Natural killer cell treated with Interleukin-12 subunit alpha and Interleukin-12 subunit beta and Interleukin-15 and Interleukin-18, amount 100 ng/mL, for 72 hours (primary cell): Measurements from ENCODE around the gene MACROD2. TPM values are rescaled to one million over a fixed set of nuclear protein-coding genes. Genes with fewer than 3 reads are reported as not detected.
"Not testable (repeated sequence)": the region's sequence is repeated elsewhere in the genome, so short reads cannot be mapped to it uniquely, and the experiment has no call there.

ENCODE experiments used
- ATAC-seq, 2 donors: fragments of 150-1000 bp; cut with Tn5 transposase in 1 of 2; sonication (Bioruptor Pico), chemical (Tn5 transposase) in 1 of 2; 2 replicates each; pipeline ENCODE4 v1.10.0; 2021
- DNase-seq: peaks from one replicate; pipeline ENCODE4 v3.0.0; 2022; ENCODE audit warnings: low spot score
- H3K27ac Mint-ChIP-seq, 2 donors: 1 replicate in 1 of 2; 2 replicates in 1 of 2; pipeline ENCODE4 v1.8.0; 2022; ENCODE audit warnings: mixed read lengths in 2 of 2, mild to moderate bottlenecking in 1 of 2, moderate library complexity in 1 of 2
- H3K27me3 Mint-ChIP-seq, 2 donors: 1 replicate in 1 of 2; 2 replicates in 1 of 2; pipeline ENCODE4 v1.8.0; 2022; ENCODE audit warnings: mixed read lengths in 2 of 2
- H3K36me3 Mint-ChIP-seq: one replicate; pipeline ENCODE4 v1.8.0; 2022; ENCODE audit warnings: mixed read lengths
- H3K4me1 Mint-ChIP-seq, 2 donors: 1 replicate in 1 of 2; 2 replicates in 1 of 2; pipeline ENCODE4 v1.8.0; 2022; ENCODE audit warnings: low read depth in 2 of 2, mixed read lengths in 2 of 2, mild to moderate bottlenecking in 1 of 2
- H3K4me3 Mint-ChIP-seq: one replicate; pipeline ENCODE4 v1.8.0; 2022; ENCODE audit warnings: mixed read lengths
- H3K9me3 Mint-ChIP-seq: 2 replicates; pipeline ENCODE4 v1.8.0; 2022; ENCODE audit warnings: mixed read lengths
- total RNA-seq, 2 donors: library from RNA; stranded (reverse); gene quantifications; one replicate each; pipeline ENCODE4 v1.2.3, GENCODE V29; 2022

The MACROD2 gene
- total RNA-seq, 2 donors from 2014 or later = not detected

DNA sequence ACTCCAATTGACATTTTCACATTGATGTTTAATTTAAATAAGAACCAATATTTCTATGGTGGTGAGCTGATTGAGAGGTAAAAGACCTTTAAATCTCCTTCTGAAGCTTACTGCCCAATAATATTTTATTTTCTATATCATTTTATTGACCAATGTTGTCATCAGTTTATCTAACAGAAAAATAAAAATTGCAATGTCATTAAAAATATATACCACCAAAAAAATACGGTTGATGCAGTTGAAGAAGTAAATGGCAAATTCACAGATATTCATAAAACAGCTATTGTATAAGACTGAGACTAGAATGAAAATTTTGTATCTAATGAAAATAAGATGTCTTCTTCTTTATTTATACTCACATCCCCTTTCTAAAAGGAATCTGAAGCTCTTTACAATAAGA, 1375.1 kb downstream of the MACROD2 start:
- no peak for ATAC-seq
- Mint-ChIP-seq H3K4me3 (no peak overlapping the region), H3K4me1 (no peaks in the 10 kb centered on the region), H3K9me3 (peaks cover 4% of the 10 kb centered on the region), H3K36me3 (no peaks in the 10 kb centered on the region), H3K27ac (no peak overlapping the region), H3K27me3 (no peaks in the 10 kb centered on the region)
- no peak for DNase-seq

DNA sequence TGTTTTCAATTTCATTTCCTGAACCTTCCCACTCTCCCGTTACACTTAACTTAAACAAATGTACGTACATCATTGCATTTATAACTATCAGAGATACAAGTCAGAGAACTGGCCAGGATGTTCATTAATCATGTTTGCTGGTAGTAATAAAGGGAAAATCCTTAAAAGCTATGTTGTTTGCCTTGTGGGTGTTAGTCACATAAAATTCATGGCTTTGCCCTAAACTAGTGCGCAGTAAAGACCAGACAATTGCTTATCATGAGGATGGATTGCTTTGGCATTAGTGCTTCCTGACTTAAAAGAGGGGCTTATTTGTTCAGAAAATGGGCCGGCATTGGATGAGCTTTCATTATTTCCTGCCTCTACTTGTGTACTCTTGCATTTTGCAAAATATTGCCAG, 1379.4 kb downstream of the MACROD2 start:
- Mint-ChIP-seq H3K36me3 (no peaks in the 10 kb centered on the region), H3K27ac (no peak overlapping the region), H3K27me3 (no peaks in the 10 kb centered on the region), H3K4me3 (no peak overlapping the region), H3K4me1 (no peaks in the 10 kb centered on the region), H3K9me3 (peaks cover 14% of the 10 kb centered on the region)
- DNase-seq (no peak), ATAC-seq (no peak)

DNA sequence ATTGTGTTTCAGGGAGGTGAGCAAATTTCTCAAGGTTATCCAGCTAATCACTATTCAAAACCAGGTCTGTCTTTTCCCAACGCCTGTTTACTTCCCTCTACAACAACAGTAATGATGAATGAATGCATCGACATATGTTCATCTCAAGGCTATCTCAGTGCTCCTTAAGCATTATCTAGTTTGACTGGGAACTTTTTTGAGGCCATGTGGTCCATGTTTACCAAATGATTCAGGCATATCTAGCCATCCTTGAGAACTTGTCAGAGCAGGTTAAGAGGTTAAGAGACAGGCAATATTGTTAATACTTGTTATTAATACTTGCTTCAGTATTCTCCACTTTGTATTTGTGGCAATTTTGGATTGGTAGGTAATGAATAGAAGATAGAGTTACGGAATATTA, 1380.5 kb downstream of the MACROD2 start:
- ATAC-seq (no peak), DNase-seq (no peak)
- H3K4me1 Mint-ChIP-seq = no peaks in the 10 kb centered on the region
- H3K27ac Mint-ChIP-seq = no peak overlapping the region
- no peaks in the 10 kb centered on the region for H3K27me3 Mint-ChIP-seq
- H3K36me3 Mint-ChIP-seq = no peaks in the 10 kb centered on the region
- H3K9me3 Mint-ChIP-seq = peaks cover 19% of the 10 kb centered on the region
- H3K4me3 Mint-ChIP-seq = no peak overlapping the region

DNA sequence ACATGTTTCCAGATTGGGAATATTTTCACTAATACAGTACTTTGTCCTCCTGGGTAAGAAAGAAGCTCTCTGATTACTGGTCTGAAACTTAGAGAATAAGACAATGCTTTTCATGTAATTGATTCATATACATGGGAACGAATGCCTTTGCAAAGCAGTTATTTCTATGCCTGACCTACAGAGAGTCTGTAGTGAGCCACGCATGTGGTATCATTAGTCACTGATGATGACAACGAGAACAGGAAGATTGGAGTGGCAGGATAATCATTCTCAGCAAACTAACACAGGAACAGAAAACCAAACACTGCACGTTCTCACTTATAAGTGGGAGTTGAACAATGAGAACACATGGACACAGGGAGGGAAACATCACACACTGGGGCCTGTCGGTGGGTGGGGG, 1382.3 kb downstream of the MACROD2 start:
- H3K27me3 Mint-ChIP-seq, ATAC-seq, H3K4me3 Mint-ChIP-seq, DNase-seq, H3K27ac Mint-ChIP-seq, H3K36me3 Mint-ChIP-seq, H3K4me1 Mint-ChIP-seq: not testable (repeated sequence)
- peaks cover 19% of the 10 kb centered on the region for H3K9me3 Mint-ChIP-seq

DNA sequence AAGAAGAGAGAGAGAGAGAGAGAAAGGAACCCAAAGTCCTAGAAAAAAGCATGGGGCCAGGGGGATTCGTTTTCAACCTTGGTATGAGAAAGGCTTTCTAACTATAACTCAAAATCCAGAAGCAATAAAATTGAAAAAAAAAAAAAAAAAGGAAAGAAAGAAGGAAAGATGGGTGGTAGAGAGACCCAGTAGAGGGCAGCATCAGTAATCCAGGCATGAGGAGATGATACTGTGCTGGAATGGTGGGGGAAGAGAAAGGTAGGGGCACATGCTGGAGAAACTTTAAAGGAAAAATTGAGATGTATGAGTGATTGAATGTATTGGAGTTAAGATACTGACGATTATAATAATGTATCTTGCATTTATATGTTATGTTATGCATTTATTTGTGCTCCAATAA, 1382.8 kb downstream of the MACROD2 start:
- Mint-ChIP-seq H3K27ac (no peak overlapping the region), H3K9me3 (peaks cover 19% of the 10 kb centered on the region), H3K4me1 (no peaks in the 10 kb centered on the region), H3K4me3 (no peak overlapping the region), H3K36me3 (no peaks in the 10 kb centered on the region), H3K27me3 (no peaks in the 10 kb centered on the region)
- ATAC-seq (no peak), DNase-seq (no peak)

DNA sequence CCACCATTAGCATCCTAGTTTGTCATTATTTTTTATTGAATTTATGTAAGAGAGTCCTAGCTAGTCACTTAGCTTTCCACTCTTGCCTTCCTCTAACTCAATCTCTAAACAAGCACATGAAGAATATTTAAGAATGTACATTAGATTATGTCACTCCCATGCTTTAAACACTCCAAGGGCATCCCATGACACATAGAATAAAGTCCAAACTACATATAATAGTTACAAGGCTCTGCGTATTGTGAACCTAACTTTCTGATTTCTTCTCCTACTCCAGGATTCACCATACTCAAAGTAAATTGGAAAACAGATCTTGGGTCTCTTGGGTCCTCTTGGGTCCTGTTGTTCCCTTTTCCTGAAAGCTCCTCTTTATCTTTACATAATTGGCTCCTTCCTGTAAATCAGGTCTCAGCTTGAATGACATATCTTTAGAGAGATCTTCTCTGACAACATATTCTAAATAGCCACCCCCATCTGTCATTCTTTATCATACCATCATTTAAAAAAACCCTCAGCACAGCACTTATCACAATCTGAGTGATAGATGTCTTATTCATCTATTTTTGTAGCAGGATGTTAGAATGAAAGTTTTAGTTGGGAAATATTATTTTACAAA, 1384.5 kb downstream of the MACROD2 start:
- H3K4me1 Mint-ChIP-seq = no peaks in the 10 kb centered on the region
- peaks cover 15% of the 10 kb centered on the region for H3K9me3 Mint-ChIP-seq
- ATAC-seq (no peak), DNase-seq (no peak)
- no peak overlapping the region for H3K27ac Mint-ChIP-seq
- no peaks in the 10 kb centered on the region for H3K36me3 Mint-ChIP-seq
- H3K4me3 Mint-ChIP-seq = no peak overlapping the region
- no peaks in the 10 kb centered on the region for H3K27me3 Mint-ChIP-seq

DNA sequence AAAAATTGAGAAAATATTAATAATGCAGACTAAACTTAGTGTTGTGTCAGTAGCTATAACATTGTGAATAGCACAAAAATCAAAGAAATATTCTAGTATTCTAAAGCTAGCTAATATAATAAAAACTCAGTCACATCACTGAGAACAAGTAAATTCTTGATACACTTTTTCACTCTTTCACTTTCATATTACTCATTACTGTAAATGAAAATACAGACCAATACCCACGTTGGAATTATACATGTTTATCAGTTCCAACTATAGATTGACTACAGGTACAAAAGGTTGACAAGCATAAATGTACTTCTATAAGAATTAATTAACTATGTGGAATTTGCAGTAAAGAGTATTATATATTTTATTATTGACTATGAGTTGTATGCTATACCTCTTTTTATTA, 1385.5 kb downstream of the MACROD2 start:
- ATAC-seq = no peak
- H3K9me3 Mint-ChIP-seq = peaks cover 17% of the 10 kb centered on the region

DNA sequence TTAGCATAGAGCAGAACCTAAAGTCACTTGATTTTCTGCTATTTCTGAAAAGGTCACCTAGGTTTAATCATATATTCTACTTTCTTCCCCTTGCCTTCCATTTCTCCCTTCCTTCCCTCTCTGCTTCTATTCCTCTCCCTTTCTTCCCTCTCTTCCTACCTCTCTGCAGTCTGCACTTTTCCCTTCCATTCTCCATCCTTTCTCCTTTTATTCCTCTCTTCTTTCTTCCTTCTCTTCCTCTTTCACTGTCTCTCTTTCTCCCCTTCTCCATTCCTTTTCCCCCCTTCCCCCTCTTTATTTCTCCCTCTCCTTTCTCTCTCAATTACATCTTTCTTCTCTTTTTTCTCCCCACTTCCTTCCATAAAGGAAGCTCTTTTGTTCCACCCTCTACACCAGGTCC, 1391.9 kb downstream of the MACROD2 start:
- DNase-seq (no peak), ATAC-seq (no peak)
- H3K36me3 Mint-ChIP-seq = no peaks in the 10 kb centered on the region
- H3K4me3 Mint-ChIP-seq = no peak overlapping the region
- no peaks in the 10 kb centered on the region for H3K27me3 Mint-ChIP-seq
- H3K27ac Mint-ChIP-seq = no peak overlapping the region
- peaks cover 19% of the 10 kb centered on the region for H3K9me3 Mint-ChIP-seq
- no peaks in the 10 kb centered on the region for H3K4me1 Mint-ChIP-seq

More for the DNA sequence above, 1385.5 kb downstream of the MACROD2 start:
- Mint-ChIP-seq H3K36me3 (no peaks in the 10 kb centered on the region), H3K27ac (no peak overlapping the region), H3K4me3 (no peak overlapping the region), H3K27me3 (no peaks in the 10 kb centered on the region), H3K4me1 (no peaks in the 10 kb centered on the region)
- no peak for DNase-seq

DNA sequence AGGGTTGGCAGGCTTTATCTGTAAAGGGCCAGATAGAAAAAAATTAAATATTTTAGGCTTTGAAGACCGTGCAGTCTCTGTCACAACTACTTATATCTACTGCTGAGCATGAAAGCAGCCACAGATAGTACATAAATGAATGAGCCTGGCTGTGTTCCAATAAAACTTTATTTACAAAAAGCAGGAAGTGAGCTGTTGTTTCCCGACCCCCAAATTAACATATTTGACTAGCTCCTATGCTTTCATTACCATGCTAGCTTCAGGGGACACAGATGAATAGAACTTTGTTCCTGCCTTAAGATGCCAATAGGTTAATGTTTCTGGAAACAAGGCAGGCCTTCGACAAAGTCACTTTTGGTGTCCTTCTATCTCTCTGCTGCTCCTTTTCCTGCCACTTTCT, 1400.1 kb downstream of the MACROD2 start:
- ATAC-seq (no peak), DNase-seq (no peak)
- Mint-ChIP-seq H3K4me1 (no peaks in the 10 kb centered on the region), H3K36me3 (no peaks in the 10 kb centered on the region), H3K4me3 (no peak overlapping the region), H3K27ac (no peak overlapping the region), H3K27me3 (no peaks in the 10 kb centered on the region), H3K9me3 (peaks cover 12% of the 10 kb centered on the region)

DNA sequence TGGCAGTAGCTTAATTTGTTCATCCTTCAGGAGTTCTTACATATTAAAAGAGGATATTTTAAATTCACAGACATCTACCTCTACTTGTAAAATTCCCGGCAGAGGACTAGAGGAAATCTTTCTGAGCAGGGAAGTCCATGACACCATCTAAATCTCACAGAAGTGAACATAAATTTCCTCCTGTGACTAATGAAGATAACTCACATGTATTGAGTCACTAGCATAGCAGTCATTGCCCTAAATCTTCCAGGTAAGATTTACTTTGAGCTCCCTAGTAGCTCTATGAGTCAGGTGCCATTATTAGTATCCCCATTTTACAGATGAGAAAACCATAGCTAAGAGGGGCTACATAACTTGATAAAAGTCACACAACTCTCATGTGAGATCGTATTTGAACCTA, 1400.7 kb downstream of the MACROD2 start:
- Mint-ChIP-seq H3K27ac (no peak overlapping the region), H3K36me3 (no peaks in the 10 kb centered on the region), H3K4me3 (no peak overlapping the region), H3K27me3 (no peaks in the 10 kb centered on the region), H3K9me3 (peaks cover 12% of the 10 kb centered on the region), H3K4me1 (no peaks in the 10 kb centered on the region)
- DNase-seq (no peak), ATAC-seq (no peak)

DNA sequence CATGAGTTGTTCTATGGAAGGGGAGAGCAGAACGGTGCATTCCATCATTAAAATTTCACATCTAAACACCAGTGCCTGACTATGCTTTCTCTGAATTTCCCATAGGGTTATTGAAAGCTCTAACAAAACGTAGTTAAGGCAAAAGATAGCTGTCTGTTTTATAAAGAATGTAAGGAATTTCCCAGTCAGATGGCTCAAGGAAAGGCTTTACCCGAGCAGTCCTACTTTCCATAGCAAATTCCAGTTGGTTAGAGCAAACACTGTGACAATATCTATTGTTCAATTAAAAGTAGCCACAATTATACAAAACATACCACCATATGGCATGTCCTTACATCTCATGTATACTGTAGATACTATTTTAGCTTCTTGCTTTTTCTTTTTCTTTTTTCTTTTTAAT, 1401.6 kb downstream of the MACROD2 start:
- Mint-ChIP-seq H3K9me3 (peaks cover 12% of the 10 kb centered on the region), H3K36me3 (no peaks in the 10 kb centered on the region), H3K4me1 (no peaks in the 10 kb centered on the region), H3K27ac (no peak overlapping the region), H3K4me3 (no peak overlapping the region), H3K27me3 (no peaks in the 10 kb centered on the region)
- no peak for DNase-seq
- no peak for ATAC-seq

DNA sequence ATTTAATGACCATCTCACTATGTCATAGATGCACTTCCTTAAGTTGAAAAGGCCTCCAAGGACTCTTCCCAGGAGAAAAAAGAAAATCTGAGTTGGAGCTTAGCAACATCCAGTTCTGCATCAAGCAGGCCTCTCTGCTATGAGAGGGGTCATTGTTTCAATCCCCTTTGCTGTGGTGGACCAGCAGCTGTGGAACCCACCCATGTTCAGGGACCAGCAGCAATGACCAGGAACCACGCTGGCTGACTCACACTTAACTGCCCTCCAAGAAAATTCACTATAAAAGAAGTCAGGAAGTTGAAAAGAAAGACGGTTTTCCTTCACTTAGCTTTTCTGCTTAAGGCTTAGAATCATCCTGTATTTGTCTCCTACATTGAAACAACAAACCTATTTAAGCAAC, 1404.5 kb downstream of the MACROD2 start:
- DNase-seq (no peak), ATAC-seq (no peak)
- Mint-ChIP-seq H3K27ac (no peak overlapping the region), H3K4me3 (no peak overlapping the region), H3K9me3 (peaks cover 18% of the 10 kb centered on the region), H3K27me3 (no peaks in the 10 kb centered on the region), H3K4me1 (no peaks in the 10 kb centered on the region), H3K36me3 (no peaks in the 10 kb centered on the region)

DNA sequence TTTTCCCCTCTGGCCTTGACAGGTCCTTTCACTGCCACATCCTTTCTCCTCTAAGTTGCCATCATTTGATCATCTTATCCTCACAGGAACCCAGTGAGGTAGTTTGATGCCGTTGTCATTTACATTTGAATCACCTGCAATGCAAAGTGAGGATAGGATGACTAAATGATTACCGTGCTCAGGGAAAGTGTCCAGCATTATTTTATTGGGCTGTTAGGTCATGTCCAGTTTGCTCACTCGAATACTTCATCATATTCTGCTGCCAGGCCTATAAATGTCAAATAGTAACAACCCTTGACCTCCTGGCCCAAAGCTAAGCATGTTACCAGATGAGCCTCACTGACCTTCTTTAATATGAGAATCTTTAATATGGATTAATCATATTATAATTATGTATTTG, 1410.8 kb downstream of the MACROD2 start:
- Mint-ChIP-seq H3K4me3 (no peak overlapping the region), H3K4me1 (no peaks in the 10 kb centered on the region)

DNA sequence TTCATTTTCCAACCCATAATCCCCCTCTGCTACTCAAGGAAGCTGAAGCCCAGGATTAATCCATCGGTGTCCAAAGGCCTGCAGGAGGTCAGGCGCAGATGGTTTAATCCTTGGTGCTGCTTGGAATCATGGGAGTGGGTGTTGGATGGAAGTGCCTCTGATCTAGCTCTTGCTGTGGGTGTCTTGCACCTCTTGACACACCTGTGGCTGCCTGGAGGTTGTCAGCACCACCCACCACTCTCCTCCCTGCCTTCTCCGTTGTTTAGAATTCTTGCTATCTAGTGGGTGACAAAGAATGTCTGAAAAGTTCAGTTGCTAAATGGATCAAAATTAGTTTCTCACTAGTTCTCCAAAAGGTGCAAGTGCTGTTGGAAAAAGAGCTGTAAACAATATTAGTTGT, 1416.5 kb downstream of the MACROD2 start:
- Mint-ChIP-seq H3K36me3 (no peaks in the 10 kb centered on the region), H3K4me1 (no peaks in the 10 kb centered on the region), H3K27ac (no peak overlapping the region), H3K27me3 (no peaks in the 10 kb centered on the region), H3K4me3 (no peak overlapping the region), H3K9me3 (peaks cover 16% of the 10 kb centered on the region)
- DNase-seq (no peak), ATAC-seq (no peak)

More for the DNA sequence above, 1410.8 kb downstream of the MACROD2 start:
- no peak for DNase-seq
- ATAC-seq = no peak
- Mint-ChIP-seq H3K36me3 (no peaks in the 10 kb centered on the region), H3K27ac (no peak overlapping the region), H3K9me3 (peaks cover 17% of the 10 kb centered on the region), H3K27me3 (no peaks in the 10 kb centered on the region)

DNA sequence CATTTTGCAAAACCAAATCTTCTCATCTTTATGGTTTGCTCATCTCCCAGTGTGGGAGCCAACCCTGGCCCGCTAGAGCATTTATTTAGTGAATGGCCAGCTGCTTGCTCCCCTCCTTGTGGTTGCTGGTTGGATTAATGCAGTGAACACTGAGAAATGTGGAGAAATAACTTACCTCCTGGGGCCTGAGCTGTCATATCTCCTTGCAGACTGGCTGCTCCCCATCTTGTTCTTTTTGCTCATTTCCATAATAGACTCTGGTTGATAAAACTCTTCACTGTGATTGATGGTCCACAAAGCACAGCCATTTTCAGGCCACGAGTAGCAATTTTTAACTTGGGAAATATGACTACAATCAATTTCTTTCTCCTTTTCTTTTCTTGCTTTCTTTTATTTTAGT, 1420.6 kb downstream of the MACROD2 start:
- Mint-ChIP-seq H3K36me3 (no peaks in the 10 kb centered on the region), H3K27me3 (no peaks in the 10 kb centered on the region), H3K9me3 (peaks cover 15% of the 10 kb centered on the region), H3K4me1 (no peaks in the 10 kb centered on the region), H3K4me3 (no peak overlapping the region), H3K27ac (no peak overlapping the region)
- ATAC-seq (no peak), DNase-seq (no peak)
